Measurements from ENCODE around the gene NDUFAF2.
A peak's percentile ranks its signal among the peaks of the same experiment; 100 is the strongest.

The NDUFAF2 gene

DNA sequence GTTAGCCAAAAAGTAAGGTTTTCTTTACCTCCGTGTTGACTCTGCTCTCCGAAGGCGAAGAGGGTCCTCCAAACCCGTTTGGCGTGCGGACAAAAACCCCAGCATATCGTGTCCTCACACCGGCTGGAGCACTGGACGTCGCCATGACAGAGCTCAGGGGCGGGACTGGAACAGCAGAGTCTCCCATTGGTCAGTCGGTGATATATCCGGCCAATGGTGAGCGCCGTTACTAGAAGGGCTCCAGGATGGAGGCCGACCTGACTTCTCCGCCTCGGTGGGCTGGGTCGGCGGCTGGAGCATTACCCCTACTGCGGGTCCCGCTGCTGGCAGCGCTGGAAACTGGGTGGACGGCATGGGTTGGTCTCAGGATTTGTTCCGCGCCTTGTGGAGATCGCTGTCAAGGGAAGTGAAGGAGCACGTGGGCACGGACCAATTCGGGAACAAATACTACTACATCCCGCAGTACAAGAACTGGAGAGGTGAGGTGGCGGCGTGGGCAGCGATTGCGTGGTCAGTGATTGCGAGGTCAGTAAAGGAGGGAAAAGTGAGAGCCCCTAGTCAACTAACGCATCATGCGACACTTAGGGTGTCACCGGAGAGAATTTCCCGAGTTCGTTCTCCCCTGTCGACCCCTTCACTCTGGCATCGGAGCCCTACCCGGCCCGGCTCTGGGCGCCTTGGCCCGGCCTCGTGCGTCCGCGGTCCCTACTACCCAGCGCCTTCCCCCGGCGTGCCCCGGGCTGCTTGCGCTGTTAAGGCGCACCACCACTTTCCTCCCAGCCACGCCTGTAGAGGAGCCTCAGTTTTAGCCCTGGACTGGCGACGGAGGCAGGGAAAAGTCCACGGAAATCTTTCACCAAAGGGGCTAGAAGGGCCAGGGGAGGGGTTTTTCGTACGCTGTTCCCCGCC, at the start of gene NDUFAF2, which contains the start of gene ERCC8 (continued):
- TF ChIP-seq PRDM2 (tag by site-specific recombination; IDR thresholded peaks at IDR 0.05; ENCODE audit: borderline replicate concordance) (no peak), KLF9 (tag by site-specific recombination; IDR thresholded peaks at IDR 0.05; ENCODE audit: low read depth) (peak; percentile 64; the same call in 1 of the 2 replicates), ZNF112 (tag by site-specific recombination; IDR thresholded peaks at IDR 0.05) (no peak), WT1 (tag by site-specific recombination; IDR thresholded peaks at IDR 0.05) (no peak), ZNF157 (tag by site-specific recombination; IDR thresholded peaks at IDR 0.05) (no peak), ZNF140 (tag by site-specific recombination; IDR thresholded peaks at IDR 0.05) (no peak), GLIS2 (tag by site-specific recombination; IDR thresholded peaks at IDR 0.05) (0 out of 2 replicates have a peak, but pooled peaks have one; percentile 39), REST (tag by site-specific recombination; IDR thresholded peaks at IDR 0.05) (0 out of 2 replicates have a peak, but pooled peaks have one; percentile 15), SP7 (tag by site-specific recombination; IDR thresholded peaks at IDR 0.05) (peak; percentile 63; the same call in 1 of the 2 replicates), ZBTB44 (tag by site-specific recombination; IDR thresholded peaks at IDR 0.05) (no peak), HOXC10 (CRISPR knock-in tag; IDR thresholded peaks at IDR 0.05) (no peak), ZNF175 (tag by site-specific recombination; IDR thresholded peaks at IDR 0.05) (no peak), MYNN (tag by site-specific recombination; IDR thresholded peaks at IDR 0.05; ENCODE audit: borderline replicate concordance) (no peak), PRDM1 (tag by site-specific recombination; IDR thresholded peaks at IDR 0.05) (peak; percentile 38; the same call in 1 of the 2 replicates), ZNF837 (tag by site-specific recombination; IDR thresholded peaks at IDR 0.05) (no peak), ZNF324 (tag by site-specific recombination; IDR thresholded peaks at IDR 0.05) (0 out of 2 replicates have a peak, but pooled peaks have one; percentile 36), IKZF3 (tag by site-specific recombination; IDR thresholded peaks at IDR 0.05) (no peak), BCL11B (tag by site-specific recombination; IDR thresholded peaks at IDR 0.05; ENCODE audit: low read depth) (0 out of 2 replicates have a peak, but pooled peaks have one; percentile 29), ZNF558 (tag by site-specific recombination; IDR thresholded peaks at IDR 0.05) (no peak), KLF16 (tag by site-specific recombination; IDR thresholded peaks at IDR 0.05) (no peak), ZNF701 (tag by site-specific recombination; IDR thresholded peaks at IDR 0.05) (no peak), ZNF266 (tag by site-specific recombination; IDR thresholded peaks at IDR 0.05; ENCODE audit: low read depth) (no peak), ZNF37A (tag by site-specific recombination; IDR thresholded peaks at IDR 0.05) (no peak), ZNF530 (tag by site-specific recombination; IDR thresholded peaks at IDR 0.05; ENCODE audit: low read depth) (no peak)
- TF ChIP-seq, protein P1, sequence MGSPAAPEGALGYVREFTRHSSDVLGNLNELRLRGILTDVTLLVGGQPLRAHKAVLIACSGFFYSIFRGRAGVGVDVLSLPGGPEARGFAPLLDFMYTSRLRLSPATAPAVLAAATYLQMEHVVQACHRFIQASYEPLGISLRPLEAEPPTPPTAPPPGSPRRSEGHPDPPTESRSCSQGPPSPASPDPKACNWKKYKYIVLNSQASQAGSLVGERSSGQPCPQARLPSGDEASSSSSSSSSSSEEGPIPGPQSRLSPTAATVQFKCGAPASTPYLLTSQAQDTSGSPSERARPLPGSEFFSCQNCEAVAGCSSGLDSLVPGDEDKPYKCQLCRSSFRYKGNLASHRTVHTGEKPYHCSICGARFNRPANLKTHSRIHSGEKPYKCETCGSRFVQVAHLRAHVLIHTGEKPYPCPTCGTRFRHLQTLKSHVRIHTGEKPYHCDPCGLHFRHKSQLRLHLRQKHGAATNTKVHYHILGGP (tag by site-specific recombination; IDR thresholded peaks at IDR 0.05): no peak
- TF ChIP-seq, protein P2, sequence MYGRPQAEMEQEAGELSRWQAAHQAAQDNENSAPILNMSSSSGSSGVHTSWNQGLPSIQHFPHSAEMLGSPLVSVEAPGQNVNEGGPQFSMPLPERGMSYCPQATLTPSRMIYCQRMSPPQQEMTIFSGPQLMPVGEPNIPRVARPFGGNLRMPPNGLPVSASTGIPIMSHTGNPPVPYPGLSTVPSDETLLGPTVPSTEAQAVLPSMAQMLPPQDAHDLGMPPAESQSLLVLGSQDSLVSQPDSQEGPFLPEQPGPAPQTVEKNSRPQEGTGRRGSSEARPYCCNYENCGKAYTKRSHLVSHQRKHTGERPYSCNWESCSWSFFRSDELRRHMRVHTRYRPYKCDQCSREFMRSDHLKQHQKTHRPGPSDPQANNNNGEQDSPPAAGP (tag by site-specific recombination; IDR thresholded peaks at IDR 0.05): peak; percentile 61; the same call in 1 of the 2 replicates

Data from HEK293 (cell line).